ENCODE results near the gene HHAT. TPM values are rescaled to one million over a fixed set of nuclear protein-coding genes. Genes with fewer than 3 reads are reported as not detected.

The HHAT gene
- total and polyA plus RNA-seq, 2 of the 4 experiments (the other 2 are of a cell fraction) = 1.7 to 2.5 TPM

- no peak overlapping the region for H2BK15ac ChIP-seq (ENCODE audit: low read depth, low read length)
- H3K14ac ChIP-seq (replicated peaks; ENCODE audit: low read depth, low read length) = no peak overlapping the region
- H3K23ac ChIP-seq (ENCODE audit: low read depth, low read length) = no peak overlapping the region
- H3K4me3 ChIP-seq (ENCODE audit: insufficient read depth, low read depth, low read length) = no peak overlapping the region
- intact Hi-C loops (cut with micrococcal nuclease) = loop anchor here (1.0 to 2.0 kb wide), 2 partner anchors 27 to 39 kb away; no protein-coding TSS in a partner anchor
- no peaks in the 10 kb centered on the region for H3K36me3 ChIP-seq (ENCODE audit: control insufficient read depth, insufficient read depth, low read length)
- ATAC-seq (ENCODE audit: low read depth) (no peak), DNase-seq (no peak)
- H3K4me2 ChIP-seq (ENCODE audit: low read depth, low read length) = no peak overlapping the region
- no peak overlapping the region for H2BK20ac ChIP-seq (ENCODE audit: low read depth, low read length)
- dilution Hi-C loops (cut with HindIII; ENCODE audit: low sequenced_read_pairs, unreplicated experiment) = no loop called here
- H3K9me3 ChIP-seq (ENCODE audit: control insufficient read depth, insufficient read depth, low read length) = no peaks in the 10 kb centered on the region
- in situ Hi-C loops (cut with MboI; ENCODE audit: low sequenced_read_pairs) = loop anchor here (5.0 kb wide), 1 partner anchor 36 kb away; no protein-coding TSS in a partner anchor
- no peak overlapping the region for H4K8ac ChIP-seq (ENCODE audit: low read depth in 2 of 2, low read length in 2 of 2)
- no peak overlapping the region for H2AK5ac ChIP-seq (ENCODE audit: low read depth, low read length)
- no peak overlapping the region for H2BK120ac ChIP-seq (ENCODE audit: low read depth, low read length)
- H3K4me1 ChIP-seq (ENCODE audit: control insufficient read depth, insufficient read depth, low read length) = peaks cover 3% of the 10 kb centered on the region; the same call in 1 of the 2 replicates
- H3K9ac ChIP-seq (ENCODE audit: low read depth, low read length) = no peak overlapping the region
- no peaks in the 10 kb centered on the region; the same call in 1 of the 2 replicates for H3K27me3 ChIP-seq (ENCODE audit: control insufficient read depth, insufficient read depth, low read length)
- H4K91ac ChIP-seq (ENCODE audit: insufficient read depth, low read depth, low read length) = no peak overlapping the region
- H3K56ac ChIP-seq (ENCODE audit: extremely low read depth, insufficient read depth, low read length) = no peak overlapping the region
- no peak overlapping the region for H4K5ac ChIP-seq (ENCODE audit: low read depth, low read length)
- POLR2A ChIA-PET (ENCODE audit: unreplicated experiment) = no interaction called here
- no peaks in the 10 kb centered on the region for H3K79me1 ChIP-seq (ENCODE audit: low read depth in 1 of 2, low read length in 2 of 2)
- CTCF ChIA-PET = interaction anchor here (0.7 to 2.9 kb wide), 12 partner anchors 11 to 772 kb away, joined by 3 to 23 read pairs (median 5); partner anchors contain the start of genes HHAT and KCNH1
- no peak overlapping the region for H2BK5ac ChIP-seq (ENCODE audit: low read depth, low read length, poor library complexity, severe bottlenecking)
- no peak for TF ChIP-seq MAFK (IDR thresholded peaks at IDR 0.05; ENCODE audit: low read depth, low read length)
- TF ChIP-seq USF2 (IDR thresholded peaks at IDR 0.05; ENCODE audit: low read depth, low read length) = no peak
- no peak for TF ChIP-seq MXI1 (IDR thresholded peaks at IDR 0.05; ENCODE audit: borderline replicate concordance, low read depth, low read length)
- TF ChIP-seq RFX5 (IDR thresholded peaks at IDR 0.05; ENCODE audit: low read depth, low read length) = no peak
- TF ChIP-seq BHLHE40 (IDR thresholded peaks at IDR 0.05; ENCODE audit: low read depth, low read length) = no peak
- TF ChIP-seq POLR2A (IDR thresholded peaks at IDR 0.05; ENCODE audit: low read depth, low read length) = no peak
- no peak for TF ChIP-seq SMC3 (IDR thresholded peaks at IDR 0.05; ENCODE audit: low read depth, low read length)
- no peak for TF ChIP-seq CHD1 (IDR thresholded peaks at IDR 0.05; ENCODE audit: low read depth, low read length)
- TF ChIP-seq, protein P1, sequence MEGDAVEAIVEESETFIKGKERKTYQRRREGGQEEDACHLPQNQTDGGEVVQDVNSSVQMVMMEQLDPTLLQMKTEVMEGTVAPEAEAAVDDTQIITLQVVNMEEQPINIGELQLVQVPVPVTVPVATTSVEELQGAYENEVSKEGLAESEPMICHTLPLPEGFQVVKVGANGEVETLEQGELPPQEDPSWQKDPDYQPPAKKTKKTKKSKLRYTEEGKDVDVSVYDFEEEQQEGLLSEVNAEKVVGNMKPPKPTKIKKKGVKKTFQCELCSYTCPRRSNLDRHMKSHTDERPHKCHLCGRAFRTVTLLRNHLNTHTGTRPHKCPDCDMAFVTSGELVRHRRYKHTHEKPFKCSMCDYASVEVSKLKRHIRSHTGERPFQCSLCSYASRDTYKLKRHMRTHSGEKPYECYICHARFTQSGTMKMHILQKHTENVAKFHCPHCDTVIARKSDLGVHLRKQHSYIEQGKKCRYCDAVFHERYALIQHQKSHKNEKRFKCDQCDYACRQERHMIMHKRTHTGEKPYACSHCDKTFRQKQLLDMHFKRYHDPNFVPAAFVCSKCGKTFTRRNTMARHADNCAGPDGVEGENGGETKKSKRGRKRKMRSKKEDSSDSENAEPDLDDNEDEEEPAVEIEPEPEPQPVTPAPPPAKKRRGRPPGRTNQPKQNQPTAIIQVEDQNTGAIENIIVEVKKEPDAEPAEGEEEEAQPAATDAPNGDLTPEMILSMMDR (conservative IDR thresholded peaks at IDR 0.05; ENCODE audit: low read depth, low read length) = no peak
- TF ChIP-seq CEBPB (IDR thresholded peaks at IDR 0.05; ENCODE audit: low read depth, low read length) = no peak
- no peak overlapping the region for H2AFZ ChIP-seq (replicated peaks; ENCODE audit: low read length, poor library complexity)
- WGBS, 2 experiments (ENCODE audit: extremely low coverage in 2 of 2, insufficient read length in 1 of 2) = 100% methylated on average over 1 of the region's 4 CpGs; no CpG with 5 or more reads in 1 of the 2 experiments
- no peak overlapping the region for H3K18ac ChIP-seq (ENCODE audit: low read depth, low read length)
- no peak overlapping the region for H3K4ac ChIP-seq (ENCODE audit: low read depth, low read length)
- H3K9me1 ChIP-seq (ENCODE audit: insufficient read depth, low read length) = no peaks in the 10 kb centered on the region
- H3K27ac ChIP-seq (ENCODE audit: insufficient read depth, low read length) = no peak overlapping the region
- no TSS peak for BruUV-seq (replicated peaks)
- no peak overlapping the region for H2AK9ac ChIP-seq (replicated peaks; ENCODE audit: low read depth, low read length, poor library complexity)
- H4K20me1 ChIP-seq (ENCODE audit: insufficient read depth, low read length) = no peaks in the 10 kb centered on the region
Observed at GRCh38 chr1:210361665-210362064, 33.0 kb downstream of the HHAT start.
